SH-SY5Y (cell line): ENCODE data around the gene MTX1.

Experiments
- GATA2 ChIP-seq: IDR thresholded peaks from 2 replicates; pipeline ENCODE4 v1.6.1; 2011; ENCODE audit warnings: mild to moderate bottlenecking, low read depth, low read length
- GATA3 ChIP-seq: IDR thresholded peaks from 2 replicates; pipeline ENCODE4 v1.6.1; 2011; ENCODE audit warnings: low read depth, mild to moderate bottlenecking, low read length, moderate library complexity

Gene MTX1

DNA sequence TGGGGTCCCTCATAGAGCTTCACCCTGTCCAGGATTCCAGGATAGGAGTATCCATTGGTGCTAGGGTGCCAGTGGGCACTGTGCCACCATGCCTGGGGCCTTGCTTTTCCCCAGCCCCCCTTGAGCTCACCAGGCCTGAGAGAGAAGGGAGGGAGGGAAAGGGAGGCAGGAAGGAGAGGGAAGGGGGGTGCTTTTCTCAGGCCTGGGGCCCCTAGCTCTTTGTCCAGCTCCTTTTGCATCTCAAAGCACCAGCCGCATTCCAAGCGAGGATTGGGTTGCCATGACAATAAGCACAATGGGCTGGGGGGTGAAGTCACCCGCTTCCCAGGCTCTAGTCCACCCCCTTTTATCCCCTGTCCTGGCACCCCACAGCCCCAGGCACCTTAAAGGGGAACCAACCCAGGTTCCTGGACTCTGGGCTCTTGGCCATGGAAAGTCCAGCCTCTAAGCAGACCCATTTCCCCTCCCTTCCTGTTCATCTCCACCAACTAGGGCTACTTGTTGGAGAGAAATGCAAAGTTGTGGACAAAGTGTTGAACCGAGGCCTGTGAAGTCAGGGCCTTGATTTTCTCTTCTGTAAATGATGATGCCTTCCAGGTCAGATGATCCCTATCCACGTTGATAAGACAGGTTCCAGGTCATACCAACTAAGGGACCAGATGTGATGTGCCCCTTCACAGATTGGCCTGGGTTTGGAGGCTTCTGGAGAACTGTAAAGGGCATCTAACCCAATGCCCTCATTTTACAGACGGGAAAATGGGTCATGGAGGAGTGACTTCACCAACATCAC, 12.2 kb upstream of the MTX1 start:
- TF ChIP-seq GATA2 (no peak), GATA3 (no peak)

DNA sequence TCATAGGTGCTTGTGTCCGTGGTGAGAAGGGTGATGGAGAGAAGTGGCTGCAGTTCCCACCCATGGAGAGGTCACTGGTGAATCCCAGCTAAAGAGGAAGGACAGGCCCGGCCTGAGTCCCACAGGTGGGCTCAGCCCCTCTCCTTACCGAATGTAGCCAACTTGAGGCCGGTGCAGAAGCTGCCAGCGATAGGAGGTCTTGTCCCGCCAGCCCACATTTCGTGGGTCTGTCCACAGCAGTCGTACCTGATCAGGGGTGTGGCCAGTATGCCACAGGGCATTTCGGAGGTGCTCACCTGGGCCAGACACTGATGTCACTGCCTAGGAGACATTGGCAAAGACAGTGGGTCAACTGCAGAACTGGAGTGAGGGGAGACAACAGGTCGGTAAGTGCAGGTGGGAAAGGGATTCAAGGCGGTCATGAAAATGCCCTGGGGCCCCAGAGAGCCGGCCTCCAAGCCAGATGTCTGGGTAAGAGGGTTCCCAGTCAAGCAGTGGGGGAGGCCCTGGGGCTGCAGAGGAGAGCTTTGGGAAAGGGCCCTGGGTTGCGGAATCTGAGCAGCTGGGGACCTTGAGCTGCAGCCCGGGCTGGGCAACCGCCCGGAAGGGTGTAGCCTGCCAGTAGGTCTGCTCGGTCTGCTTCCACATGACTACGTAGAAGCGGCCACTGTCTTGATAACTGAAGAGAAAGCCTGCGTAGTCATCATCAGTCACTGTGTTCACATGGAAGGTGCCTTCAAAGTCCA, 11.4 kb upstream of the MTX1 start:
- no peak for TF ChIP-seq GATA3
- TF ChIP-seq GATA2 = no peak

DNA sequence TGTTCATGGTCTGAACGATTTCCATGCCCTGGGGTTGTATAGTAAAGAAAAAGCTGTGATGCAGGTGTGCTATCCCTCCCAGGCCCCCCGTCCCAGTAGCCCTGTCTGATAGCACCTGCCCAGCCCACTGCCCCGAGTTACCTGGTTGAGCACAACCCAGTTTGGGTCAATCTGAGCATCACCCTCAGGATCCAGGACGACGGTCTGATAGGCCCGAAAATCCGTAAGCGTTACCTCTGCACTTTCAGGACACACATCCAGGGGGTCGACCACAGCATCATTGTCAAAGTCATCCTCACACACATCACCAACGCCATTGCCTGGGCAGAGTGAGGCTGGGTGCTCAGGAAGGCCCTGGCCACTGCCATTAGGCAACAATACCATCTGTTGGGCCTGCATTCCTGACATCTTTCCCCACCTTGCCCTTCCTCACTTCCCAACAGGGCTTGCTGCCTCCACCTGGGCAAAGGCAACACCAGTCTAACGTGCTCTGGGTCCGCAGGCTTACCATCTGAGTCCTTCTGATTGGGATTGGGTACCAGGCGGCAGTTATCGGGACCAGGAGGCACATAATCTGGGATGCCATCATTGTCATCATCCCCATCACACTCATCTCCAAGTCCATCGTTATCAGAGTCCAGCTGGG, 10.5 kb upstream of the MTX1 start:
- TF ChIP-seq GATA2 = no peak
- TF ChIP-seq GATA3 = no peak

DNA sequence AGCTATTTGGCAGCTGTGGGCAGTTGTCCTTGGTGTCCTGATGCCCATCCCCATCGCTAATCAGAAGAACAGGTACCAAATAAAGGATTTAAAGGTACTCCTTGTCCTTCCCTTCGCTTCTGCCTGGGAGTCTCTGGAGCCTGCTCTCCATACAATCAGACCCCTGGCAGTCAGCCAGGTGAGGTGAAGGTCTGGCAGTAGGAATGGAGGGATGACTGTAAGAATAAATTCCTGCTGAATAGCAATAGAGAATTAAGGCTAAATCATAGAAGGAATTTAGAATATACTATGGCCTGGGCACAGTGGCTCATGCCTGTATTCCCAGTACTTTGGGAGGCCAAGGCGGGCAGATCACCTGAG, 10.0 kb upstream of the MTX1 start:
- TF ChIP-seq GATA3 = no peak
- TF ChIP-seq GATA2 = no peak

DNA sequence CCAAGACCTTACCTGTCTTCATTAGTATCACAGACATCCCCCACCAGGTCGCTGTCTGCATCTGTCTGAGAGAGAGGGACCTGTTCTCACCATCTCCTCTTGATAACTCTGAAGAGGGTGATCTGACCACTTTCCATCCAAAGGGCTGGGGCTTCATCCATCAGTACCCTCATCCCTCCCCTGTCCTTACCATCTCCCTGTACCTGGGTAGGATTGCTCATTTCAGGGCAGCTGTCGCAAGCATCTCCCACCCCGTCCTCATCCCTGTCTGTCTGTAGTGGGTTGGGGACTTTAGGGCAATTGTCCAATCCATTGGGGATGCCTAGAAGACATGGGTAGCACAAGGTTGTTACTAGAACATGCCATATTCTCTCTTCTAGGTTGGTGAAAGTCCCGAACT, 8.7 kb upstream of the MTX1 start:
- TF ChIP-seq GATA3 = no peak
- TF ChIP-seq GATA2 = no peak

DNA sequence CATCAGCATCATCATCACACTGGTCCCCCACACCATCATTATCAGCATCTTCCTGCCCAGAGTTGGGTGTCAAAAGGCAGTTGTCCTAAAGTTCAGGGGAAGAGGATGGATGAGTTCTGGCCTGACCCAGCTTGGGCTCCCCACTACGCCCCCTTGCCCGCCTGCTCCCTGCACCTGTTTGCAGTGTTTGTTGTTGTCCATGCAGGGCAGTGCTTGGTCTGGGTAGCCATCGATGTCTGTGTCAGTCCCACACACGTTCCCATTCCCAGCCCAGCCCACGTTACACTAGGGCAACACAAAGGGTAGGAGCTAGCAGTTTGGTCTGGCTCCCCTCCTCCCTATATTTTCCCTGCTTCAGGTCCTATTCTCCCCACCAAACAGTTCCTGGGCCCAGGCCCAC, 7.6 kb upstream of the MTX1 start:
- TF ChIP-seq GATA3 = no peak
- no peak for TF ChIP-seq GATA2

DNA sequence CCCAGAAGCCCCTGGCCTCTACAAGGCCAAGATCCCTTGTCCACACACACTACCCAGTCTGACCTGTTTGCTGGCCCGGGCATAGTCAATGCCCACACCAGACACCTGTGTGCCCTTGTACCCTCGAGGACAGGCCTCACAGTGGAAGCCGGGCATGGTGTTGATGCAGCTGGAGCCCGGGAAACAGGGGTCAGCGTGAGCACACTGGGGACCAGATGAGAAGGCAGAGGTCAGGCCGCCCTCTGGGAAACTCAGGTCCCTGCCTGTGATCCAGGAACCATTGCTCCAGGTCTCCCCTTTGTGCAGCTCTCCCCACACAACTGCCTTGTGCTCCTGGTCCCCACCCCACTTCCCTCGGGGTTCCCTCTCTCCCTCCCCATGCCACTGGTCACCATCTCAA, 6.3 kb upstream of the MTX1 start:
- TF ChIP-seq GATA2 (no peak), GATA3 (no peak)

DNA sequence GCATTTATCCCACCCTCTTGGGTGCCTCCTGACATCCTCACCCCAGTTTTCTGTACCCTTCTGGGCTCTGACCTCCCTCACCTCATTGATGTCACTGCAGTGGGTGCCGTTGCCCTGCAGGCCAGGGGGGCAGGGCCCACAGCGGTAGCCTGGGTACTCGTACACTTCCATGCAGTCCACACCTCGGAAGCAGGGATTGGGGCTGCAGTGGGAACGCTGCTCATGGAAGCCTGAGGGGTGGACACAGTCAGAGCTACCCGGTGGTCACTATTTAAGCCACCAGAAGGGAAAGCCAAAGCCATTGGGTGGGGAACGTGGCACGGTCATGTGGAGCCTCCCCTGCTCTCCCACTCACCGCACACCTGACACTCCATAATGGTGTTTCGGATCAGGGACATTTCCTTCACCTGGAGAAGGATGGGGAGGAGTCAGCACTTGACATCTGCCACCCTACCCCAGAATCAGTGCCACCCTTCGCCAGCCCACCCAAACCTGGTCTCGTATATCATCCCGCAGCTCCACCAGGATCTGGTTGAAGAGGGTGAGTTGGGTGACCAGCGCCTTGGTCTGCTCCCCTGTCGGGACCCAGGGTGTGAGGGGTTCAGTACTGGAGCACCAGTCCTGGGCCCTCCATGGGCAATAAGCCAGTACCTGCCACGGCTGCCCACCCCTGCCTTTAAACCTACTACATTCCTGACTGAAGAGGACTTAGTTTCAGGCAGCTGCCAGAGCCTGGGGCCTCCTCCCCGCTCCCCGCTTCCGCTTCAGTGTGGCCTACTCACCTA, 5.6 kb upstream of the MTX1 start:
- TF ChIP-seq GATA2 (no peak), GATA3 (no peak)

DNA sequence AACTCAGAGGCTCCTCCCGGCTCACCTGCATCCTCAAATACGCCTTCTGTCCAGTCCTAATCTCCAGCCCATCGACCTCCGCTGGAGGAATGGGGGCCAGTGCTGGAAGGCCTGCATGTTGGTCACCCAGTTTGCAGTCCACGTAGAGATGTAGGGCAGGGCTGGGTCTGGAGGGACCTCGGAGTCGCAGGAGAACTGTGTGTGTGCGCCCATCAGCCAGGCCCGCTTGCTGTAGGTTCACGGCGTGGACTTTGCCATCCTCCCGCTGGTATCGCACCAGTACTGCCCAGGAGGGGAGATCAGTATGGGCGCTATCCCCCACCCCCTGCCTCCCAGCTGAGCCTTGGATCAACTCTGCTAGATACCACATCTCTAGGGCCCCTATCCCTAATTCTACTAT, 3.5 kb upstream of the MTX1 start:
- TF ChIP-seq GATA2 = no peak
- TF ChIP-seq GATA3 = no peak

DNA sequence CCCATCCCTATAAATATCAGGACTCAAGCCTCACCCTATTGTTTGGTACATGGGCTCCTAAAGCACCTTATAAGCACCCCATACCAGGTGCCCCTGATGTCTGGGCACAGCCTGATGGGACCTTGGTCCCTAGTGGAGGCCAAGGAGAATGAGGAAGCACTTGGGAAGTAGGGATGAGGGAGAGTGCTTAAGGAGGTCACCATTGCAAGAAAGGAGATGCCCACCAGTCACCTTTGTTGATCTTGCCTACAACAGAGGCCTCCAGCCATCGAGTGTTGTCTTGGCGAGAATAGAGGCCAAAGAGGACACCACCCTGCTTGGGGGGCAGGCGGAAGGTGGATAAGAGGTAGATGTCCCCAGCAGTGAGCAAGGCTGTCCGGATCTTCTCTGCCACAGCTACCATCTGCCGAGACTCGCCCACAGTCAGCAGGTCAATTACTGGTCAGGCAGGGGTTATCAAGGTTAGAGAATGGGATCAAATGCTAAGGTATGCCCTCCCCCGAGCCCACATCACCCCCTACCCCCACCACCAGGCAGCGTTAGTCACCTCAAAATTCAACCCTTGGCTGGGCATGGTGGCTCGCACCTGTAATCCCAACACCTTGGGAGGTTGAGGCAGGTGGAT, 2.4 kb upstream of the MTX1 start:
- no peak for TF ChIP-seq GATA2
- no peak for TF ChIP-seq GATA3

DNA sequence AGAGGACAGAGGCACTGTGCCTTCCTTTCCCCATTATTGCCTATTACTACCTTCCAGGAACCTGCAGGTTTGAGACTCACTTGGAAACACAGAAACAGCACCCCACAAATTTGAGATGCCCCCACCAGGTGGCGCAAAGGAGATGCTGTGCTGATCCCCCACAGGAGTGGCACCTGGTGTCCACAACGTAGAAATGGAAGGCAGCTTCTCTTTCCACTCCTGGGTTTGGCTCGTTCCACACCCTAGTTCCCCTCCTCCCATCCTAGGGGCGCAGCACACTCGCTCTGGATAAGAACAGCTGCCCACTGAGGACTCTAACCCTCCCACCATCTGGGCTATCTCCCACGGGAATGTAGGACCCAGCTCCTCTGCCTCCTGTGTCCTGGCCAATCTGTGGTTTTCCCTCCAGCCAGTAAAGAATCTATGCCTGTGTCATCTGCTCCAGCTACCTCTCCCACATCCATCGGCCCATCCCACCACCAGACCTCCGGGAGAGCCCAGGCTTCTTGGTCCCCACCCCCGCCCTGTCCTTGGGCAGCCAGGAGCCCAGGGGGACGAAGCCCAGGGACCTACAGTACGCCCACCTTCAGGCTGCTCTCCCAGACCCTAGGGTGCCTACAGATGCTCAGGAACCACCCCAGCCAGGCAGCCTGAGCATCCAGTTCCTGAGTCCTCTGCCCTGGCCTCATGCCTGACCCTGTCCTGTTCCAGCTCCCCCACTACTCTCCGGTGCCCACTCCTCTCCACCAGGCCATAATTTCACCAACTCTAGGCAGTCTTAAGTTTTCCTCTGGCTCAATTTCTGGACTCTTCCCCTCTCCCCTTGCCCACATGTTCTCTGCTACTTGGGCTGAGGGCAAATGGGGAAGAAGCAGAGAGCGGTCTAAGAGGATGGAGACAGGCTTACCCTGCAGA, 1.3 kb upstream of the MTX1 start:
- no peak for TF ChIP-seq GATA3
- TF ChIP-seq GATA2 = no peak

DNA sequence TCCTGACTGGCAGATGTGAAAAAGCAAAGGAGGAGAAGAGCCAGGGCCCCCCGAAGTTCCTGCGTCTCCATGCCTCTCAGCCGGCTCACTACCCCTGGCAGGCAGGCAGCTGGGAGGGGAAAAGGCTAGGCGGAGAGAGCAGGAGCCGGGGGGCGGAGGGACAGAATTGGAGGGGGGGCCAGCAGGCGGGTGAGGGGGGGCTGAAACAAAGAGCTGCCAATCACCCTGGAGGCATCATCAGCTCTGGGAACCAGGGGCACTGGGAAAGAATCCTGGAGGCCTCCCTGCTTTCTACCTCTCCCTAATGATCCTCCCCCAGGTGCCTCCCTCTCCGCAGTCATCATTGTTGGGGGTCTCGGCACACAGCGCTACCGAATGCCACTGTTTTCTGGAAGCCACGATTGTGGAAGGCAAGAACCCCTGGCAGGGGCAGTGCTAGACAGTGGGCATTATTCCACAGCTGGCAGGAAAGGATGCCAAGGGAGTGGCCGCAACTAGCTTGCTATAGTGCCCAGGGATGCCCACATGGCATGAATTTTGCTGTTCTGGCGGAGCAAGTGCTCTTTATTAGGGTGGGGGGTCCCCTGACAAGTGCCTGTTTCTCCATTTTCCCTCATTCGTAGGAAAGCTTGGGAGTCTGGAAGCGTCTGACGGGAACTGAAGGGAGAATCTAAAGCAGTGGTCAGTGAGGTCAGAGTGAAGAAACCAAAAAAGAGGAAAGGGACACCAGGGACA, 522 bp upstream of the MTX1 start, which contains the start of gene THBS3:
THBS3 (minus strand) TSS at position 92 of the 735 bp plus-strand sequence; CDS start at position 71, 21 bp downstream.
- TF ChIP-seq GATA3 = no peak
- TF ChIP-seq GATA2 = no peak

DNA sequence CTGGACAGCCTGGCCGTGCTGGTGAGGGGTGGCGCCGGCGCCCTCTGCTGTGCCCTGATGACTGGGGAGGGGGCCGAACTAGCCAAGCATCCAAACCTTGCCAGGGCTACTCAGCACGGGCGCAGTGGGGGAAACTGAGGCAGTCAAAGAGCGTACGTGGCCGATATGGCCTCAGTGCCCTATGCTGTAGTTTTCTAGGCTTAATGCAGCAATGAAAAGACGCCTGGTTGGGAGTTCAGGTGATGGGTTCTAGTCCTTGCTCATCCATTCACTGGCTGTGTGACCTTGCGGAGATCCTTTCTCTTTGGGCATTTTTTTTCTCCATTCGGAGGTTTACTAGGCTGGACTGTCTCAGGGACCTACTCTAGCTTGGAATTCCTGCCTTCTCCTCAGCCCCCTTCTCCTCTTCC, 822 bp downstream of the MTX1 start:
- TF ChIP-seq GATA2 (no peak), GATA3 (no peak)
